HG03159 (cell line): ENCODE measurements around the gene SUMO3.

ENCODE experiments used
- ATAC-seq: cut with Tn5 transposase; IDR thresholded peaks from one replicate; pipeline ENCODE4 v1.9.1; 2021; ENCODE audit warnings: mild to moderate bottlenecking, moderate library complexity; ENCODE audit not compliant: unreplicated experiment

Gene SUMO3

DNA sequence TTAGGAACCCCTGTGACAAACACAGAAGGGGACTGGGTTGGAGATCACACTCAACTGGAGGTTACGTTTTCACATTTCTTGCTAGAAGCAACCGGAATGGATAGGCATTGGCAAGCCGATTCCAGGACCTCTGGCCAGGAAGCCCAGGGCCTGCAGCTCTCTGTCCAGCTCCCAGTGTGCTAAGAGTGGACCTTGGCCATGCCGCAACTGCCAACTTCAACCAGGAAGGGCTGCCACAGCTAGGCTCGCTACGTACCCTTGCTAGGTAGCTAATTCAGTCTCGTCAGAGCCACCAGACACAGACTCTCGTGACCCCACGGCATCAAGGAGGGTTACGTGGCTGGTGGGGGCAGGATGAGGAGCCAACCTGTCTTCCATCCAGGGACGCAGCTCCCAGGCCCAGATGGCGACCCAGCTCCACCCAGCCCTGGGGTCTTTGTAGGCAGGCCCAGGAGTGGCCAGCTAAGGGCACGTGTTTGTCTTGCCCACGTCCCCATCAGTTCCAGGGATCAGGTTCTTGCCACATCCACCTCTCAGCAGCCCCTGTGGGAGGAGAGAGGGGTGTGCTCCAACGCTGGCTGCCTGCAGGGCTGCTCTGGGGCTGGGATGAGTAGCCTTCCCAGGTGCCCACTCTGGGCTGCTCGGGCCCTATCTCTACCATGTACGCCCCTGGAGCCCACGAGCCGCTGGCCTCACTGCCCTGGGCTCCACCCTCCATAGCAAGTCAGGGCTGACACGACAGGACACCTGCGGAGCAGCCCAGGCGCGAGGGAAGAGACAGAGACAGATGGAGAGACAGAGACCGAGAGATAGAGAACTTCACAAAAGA, 55.4 kb downstream of the SUMO3 start:
- no peak for ATAC-seq

- ATAC-seq: no peak
Measured at GRCh38 chr21:44761747-44762208, 56.1 kb downstream of the SUMO3 start.

DNA sequence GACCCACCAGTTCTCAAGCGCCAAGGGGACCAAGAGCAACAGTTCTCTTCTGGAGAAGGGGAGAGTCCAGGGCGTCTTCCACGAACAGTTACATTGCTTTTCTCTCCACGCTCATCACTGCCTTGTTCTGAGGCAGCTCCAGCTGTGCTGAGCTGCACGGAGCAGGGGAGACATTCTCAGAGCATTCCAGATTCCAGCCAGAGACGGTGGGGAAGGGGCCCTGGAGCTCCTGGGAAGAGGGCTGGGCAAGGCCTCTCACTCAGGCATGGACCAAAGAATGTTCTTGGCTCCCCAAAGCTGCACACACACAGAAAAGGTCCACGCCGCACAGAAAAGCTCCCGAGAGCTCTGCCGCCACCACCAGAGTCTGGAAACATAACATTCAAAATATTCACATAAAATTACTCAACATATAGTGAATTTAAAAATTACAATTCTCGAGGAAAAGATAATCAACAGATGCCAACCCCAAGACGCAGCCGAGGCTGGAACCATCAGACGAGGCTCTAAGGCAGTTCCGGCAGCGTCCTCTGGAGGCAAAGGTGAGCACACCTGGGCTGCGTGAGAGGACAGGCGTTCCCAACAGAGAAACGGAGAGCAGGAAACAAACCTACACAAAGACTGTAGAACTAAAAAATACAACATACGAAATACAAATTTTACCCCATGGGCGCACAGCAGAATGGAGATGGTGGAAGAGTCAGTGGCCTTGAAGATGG, 56.7 kb downstream of the SUMO3 start:
- no peak for ATAC-seq

DNA sequence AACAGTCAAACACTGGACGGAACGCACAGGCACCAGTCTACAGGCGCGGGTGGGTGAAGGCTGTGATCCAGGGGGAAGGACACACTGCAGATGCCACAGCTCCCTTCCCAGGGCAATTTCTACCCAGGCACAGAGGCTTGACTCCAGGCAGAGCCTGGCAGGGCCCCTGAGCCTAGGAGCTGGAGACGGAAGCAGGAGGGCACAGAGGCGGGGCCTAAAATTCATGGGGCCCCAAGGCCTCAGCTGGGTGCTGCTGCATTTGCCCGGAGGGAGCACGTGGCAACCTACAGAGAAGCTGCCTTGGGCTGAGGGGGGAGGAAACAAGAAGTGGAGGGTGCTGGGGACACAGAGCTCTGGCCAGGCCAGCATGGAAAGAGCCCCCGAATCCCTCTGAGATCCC, 57.5 kb downstream of the SUMO3 start:
- ATAC-seq: no peak

GRCh38 chr21:44759628-44760285, 58.1 kb downstream of the SUMO3 start:
- ATAC-seq: no peak

GRCh38 chr21:44758781-44759627, 58.9 kb downstream of the SUMO3 start:
- ATAC-seq: no peak

DNA sequence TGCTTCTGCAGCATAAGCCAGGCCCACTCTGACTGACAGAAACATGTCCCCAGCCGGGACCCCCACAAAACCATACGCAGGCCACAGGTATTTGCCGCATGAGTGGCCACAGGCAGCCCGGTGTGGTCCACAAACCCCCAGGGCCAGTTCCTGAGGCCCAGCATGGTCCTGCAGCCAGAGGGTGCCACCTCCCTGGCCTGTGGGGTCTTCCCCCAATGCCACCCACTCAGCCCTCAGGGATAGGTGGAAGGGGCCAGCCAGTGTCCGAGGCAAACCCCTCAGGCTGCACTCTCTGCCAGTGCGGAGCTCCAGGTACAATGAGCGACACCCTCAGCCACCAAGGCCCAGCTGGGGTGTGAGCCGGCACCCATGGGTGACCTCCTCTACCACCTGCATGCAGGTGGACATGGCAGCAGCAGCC, 59.7 kb downstream of the SUMO3 start:
- ATAC-seq: no peak

DNA sequence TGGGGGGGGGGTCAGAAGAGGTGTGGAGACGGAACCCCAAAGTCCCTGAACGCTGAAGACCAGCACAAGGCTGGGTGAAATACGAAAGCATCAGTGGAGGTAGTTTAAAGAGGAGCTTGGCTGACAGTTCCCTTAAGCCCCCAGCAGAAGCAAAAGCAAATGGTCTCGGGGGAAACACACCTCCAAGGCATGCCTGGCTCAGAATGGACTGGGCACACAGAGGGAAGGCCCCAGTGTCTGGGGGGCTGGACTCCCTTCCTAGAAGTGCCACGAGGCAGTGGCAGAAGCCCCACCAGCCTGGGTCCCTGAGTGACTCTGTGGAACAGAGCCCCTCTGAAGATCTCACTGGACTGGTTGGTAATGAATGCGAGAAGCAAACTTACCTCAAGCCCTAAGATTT, 60.1 kb downstream of the SUMO3 start:
- ATAC-seq: no peak

- ATAC-seq: no peak
Measured at GRCh38 chr21:44756423-44757185, 61.3 kb downstream of the SUMO3 start.
